Activated CD8-positive, alpha-beta memory T cell treated with anti-CD3 and anti-CD28 coated beads for 24 hours (primary cell): ENCODE data around the gene LRSAM1.
"Not testable (repeated sequence)": the region's sequence is repeated elsewhere in the genome, so short reads cannot be mapped to it uniquely, and the experiment has no call there.

Source experiments
- DNase-seq: peaks from one replicate; pipeline ENCODE4 v3.0.0-alpha.2; 2020

LRSAM1 gene

DNA sequence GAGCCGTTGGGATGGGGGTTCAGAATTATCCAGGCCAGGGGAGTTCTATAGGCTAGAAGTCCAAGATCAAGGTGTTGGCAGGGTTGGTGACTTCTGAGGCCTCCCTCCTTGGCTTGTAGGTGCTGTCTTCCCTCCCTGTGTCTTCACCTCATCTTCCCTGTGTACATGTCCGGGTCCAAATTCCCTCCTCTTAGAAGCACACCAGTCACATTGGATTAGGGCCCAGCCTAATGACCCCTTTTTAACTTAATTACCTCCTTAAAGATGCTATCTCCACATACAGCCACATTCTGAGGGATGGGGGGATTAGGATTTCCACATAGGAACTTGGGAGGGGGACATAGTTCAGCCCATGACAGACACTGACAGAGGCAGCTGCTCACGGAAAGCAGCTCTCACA is 12.1 kb downstream of the LRSAM1 start:
- no peak for DNase-seq

DNA sequence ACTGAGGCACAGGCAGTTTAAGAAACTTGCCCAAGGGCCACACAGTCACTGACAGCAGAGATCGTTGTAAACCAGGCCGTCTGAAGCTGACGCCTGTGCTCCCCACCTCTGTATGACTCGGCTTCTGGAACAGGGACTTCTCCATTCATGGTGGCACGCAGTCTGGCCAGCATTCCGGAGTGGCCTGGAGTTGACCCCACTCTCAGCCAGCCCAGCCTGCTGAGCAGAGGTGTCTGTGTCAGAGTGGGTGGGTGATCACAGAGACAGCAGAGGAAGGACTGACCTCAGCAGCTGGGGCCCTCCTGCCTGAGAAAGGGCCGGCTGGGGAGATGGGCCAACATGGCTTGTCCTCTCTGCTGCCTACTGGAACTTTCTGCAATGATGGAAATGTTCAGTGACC is 12.6 kb downstream of the LRSAM1 start:
- DNase-seq: no peak

- DNase-seq: not testable (repeated sequence)
Measured at GRCh38 chr9:127466407-127466917, 15.2 kb downstream of the LRSAM1 start.

- no peak for DNase-seq
Measured at GRCh38 chr9:127467621-127468020, 16.3 kb downstream of the LRSAM1 start.

DNA sequence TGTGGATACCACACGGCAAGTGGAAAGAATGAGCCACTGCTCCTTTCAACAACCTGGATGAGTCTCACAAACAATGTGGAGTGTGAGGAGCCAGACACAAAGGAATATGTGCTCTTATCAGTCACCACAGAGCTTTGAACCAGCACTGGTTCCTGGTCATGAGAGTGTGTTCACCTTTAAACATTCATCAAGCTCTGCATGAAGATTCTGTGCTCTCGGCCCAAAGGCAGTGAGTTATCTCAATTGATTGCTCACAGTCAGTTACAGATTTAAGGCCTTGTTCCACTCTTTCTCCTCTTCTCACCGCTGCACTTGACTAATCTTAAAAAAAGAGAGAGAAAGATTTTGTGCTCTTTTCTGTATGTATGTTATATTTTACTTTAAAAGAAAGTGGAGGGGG is 19.4 kb downstream of the LRSAM1 start:
- no peak for DNase-seq

GRCh38 chr9:127473501-127473900 is 22.2 kb downstream of the LRSAM1 start:
- no peak for DNase-seq

DNA sequence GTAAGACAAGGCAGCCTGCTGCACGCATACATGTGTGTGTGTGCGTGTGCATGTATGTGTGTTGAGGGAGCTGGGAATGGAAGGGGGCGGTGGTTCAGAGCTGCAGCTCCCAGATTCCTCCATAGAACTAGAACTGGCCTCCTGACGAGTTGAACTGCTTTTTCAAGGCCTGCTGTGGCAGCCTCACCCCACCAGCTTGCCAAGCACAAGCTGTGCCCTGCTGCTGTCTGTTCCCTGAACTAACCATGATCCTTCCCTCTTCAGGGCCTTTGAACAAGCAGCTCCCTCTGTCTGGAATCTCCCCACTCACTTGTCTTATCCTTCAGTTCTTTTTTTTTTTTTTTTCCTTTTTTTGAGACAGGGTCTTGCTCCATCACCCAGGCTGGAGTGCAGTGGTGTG is 22.6 kb downstream of the LRSAM1 start:
- DNase-seq: no peak

DNA sequence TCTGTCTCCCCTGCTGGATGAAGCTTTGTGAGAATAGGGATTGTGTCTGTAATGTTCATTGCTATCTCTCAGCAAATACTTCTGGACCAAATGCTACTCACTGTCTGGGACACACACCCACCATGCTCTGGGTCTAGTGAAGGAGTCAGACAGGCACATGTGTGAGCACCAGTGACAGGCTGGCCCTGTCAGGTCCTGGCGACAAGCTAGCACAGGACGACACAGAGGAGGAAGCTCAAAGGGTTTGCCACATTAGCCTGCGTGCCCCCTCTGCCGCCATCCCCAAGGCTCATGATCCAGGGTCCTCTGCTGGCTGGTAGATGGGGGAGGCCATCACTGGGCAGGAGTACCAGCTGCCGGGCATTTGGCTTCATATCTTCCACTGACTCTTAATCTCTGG is 23.3 kb downstream of the LRSAM1 start:
- no peak for DNase-seq

DNA sequence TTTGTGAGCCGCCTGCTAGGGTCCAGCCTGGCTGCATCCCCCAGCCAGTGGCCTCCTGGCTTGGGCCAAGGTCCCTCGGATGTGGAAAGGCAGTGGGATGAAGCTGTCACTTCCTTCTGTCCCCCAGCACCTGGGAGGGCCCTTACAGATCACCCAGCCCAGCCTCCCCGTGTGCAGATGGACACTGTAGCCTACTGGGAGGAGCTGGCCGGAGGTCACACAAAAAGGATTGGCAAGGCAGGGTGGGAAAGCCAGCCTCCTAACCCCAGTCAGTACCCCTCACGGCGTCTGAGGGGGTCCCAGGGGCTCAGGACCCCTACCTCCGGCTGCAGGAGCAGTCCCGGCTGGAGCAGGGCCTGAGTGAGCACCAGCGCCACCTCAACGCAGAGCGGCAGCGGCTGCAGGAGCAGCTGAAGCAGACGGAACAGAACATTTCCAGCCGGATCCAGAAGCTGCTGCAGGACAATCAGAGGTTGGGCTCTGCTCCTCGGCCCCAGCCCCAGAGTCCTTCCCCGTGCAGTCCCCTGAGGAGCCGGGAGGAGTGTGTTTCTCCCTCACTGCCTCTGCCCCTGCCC is 28.3 kb downstream of the LRSAM1 start:
- DNase-seq: no peak

DNA sequence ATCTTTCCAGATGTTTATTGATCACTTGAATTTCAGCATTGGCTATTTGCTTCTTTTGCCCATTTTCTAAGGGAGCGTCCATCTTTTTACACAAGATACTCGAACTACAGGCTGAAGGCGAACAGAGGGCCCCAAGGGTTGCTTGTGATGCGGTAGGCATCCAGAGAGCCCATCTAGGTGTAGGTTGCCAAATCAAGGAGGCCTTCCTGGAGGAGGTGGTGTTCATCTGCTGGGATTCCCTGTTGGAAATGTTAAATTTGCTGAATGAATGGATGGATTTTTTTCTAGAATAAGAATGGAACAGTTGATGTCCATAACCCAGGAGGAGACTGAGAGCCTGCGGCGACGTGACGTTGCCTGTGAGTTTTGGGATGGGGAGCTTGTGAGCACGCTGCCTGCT is 31.4 kb downstream of the LRSAM1 start:
- DNase-seq: no peak

- no peak for DNase-seq
Measured at GRCh38 chr9:127485995-127486394, 34.7 kb downstream of the LRSAM1 start.

DNA sequence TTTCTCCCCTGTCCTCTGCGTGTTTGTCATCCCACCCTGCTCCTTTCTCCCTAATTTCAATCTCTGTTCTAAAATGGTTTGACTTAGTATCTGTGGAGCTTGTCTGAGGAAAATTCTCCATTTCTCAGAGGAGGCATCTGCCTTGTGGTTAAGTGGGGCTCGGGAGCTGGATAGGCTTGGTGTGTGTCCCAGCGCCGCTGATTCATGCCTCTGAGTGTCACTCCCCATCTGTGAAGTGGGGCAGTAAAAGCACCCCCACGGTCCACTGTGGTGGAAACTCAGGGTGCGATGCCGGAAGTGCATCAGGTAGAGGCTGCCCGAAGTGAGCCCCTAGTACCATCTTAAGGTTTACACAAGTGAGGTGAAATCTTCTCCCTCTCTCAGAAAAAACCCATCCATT is 37.6 kb downstream of the LRSAM1 start:
- DNase-seq: no peak

GRCh38 chr9:127489471-127490115 is 38.3 kb downstream of the LRSAM1 start:
- DNase-seq: no peak

DNA sequence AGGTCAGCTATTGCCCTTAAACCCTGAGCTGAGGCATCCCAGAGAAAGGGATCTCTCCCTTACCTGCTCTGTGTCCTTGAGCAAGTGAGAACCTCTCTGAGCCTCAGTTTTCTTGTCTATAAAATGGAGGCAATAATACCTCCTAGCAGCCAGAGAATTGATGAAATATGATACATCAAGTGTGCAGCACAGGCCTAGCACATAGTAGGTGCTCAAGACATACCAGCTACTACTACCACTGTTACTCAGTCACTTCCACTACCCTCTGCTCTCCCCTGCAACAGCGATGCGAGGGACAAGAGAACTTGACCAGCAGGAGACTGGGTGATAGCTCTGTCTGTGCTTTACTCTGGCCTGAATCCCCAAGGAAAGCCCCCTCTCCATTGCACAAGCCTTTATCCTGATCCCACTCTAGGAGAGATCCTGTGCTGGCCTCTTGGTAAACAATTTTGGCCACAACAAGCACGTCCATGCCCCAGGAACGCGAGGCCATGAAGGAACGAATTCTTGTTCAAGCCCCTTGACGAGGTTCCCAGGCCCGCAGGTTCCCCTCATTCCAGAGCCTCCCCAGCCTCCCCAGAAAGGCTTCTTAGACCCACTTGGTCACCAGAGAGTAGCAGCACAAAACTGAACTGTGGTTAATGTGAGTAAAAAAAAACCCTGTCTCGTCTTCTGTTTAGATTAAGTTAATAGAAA is 39.4 kb downstream of the LRSAM1 start:
- no peak for DNase-seq

DNA sequence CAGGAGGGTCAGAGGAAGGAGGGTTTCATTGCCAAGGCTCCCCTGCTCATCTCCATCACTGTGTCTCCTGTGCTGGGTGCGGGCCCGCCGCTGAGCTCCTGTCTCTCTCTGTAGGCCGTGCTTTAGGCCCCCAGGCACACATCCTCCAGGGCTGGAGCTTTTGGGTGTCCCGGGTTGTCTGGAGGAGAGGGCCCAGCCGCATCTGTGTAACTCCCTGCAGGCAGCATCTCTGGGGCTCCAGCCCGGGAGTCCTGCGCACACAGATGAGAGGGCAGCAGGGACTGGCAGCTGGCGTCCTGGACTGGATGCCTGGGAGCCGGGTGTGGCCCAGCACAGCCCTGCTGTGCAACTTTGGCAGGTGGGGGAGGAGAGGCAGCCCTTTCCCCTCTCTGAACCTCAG is 40.2 kb downstream of the LRSAM1 start:
- DNase-seq: no peak

- DNase-seq: no peak
Measured at GRCh38 chr9:127492616-127493015, 41.3 kb downstream of the LRSAM1 start.

GRCh38 chr9:127493592-127494303 is 42.4 kb downstream of the LRSAM1 start:
- DNase-seq: no peak

DNA sequence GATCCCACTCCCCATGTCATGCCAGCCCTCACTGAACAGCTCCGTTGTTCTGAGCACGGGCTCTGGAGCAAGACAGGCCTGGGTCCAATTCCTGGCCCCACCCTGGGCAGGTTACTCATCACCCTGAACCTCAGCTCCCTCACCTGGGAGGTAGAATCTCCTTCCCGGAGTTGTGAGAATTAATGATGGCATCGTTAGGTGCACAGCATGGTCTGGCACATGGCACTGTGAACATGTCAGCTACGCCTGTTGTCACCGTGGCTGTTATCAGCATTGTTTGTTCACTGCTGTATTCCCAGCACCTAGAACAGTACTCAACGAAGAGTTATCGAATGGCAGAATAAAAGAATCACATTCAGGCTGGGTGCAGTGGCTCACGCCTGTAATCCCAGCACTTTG is 43.0 kb downstream of the LRSAM1 start:
- DNase-seq: no peak

DNA sequence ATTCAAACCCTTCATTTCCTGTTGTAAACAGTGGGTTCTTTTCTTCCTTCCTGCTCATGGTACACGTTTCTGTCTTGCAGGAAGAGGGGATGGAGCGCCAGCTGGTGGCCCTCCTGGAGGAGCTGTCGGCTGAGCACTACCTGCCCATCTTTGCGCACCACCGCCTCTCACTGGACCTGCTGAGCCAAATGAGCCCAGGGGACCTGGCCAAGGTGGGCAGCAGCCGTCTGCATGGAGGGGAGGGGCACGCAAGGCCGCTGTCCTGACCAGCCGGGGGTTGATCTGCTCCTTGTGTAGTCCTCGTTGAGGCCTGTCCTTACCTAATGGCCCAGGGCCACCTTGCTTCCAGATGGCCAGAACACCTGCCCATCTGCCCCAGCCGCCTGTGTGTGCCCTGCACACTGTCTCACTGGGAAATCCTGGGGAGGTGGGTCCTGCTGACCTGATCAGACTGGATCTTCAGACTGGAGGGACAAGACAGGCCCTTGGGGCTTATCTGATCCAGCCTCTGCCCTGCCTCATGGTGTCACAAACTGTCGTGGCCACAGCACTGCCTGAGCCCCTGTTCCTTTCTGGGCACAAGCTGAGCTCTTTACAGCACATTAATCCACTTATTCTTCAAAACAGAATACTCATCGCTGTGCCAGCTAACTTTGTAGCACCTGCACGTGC is 44.7 kb downstream of the LRSAM1 start:
- DNase-seq: no peak

DNA sequence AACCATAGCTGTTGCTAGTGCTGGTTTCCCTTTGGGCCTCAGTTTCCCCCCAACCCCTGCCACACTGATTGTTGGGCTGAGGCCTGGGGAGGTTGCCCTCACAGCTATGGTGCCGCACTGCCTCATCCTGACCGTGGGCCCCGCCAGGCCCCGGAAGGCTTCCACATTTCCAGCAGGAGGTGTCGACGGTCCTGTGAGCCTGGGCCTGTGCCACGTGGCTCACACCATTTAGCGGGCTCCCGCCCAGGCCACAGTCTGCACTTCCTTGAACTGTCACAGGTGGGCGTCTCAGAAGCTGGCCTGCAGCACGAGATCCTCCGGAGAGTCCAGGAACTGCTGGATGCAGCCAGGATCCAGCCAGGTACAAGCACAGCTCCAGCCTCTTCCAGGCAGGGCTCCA is 45.7 kb downstream of the LRSAM1 start:
- no peak for DNase-seq

GRCh38 chr9:127497656-127498290 is 46.5 kb downstream of the LRSAM1 start:
- no peak for DNase-seq

DNA sequence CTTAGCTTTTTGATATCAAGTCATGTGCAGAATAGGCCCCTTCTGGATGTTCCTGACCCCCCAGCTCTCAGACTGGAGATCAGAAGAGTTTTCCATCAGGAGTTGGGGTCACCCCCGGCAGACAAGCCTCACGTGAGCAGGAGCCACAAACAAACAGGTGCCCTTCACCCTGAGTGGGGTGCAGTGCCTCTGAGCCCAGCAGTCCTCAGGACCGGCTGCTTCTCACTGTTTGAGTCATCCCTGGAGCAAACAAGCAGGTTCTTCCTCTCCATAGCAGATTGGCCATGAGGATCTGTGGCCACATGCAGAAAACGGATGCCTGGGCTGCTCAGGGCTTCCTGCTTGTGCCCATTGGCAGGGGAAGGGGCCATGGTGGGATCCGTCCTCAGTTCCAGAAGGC is 47.0 kb downstream of the LRSAM1 start:
- no peak for DNase-seq

- DNase-seq: no peak
Measured at GRCh38 chr9:127500399-127500798, 49.1 kb downstream of the LRSAM1 start.
